ENCODE data around the gene DSCAM.

DNA sequence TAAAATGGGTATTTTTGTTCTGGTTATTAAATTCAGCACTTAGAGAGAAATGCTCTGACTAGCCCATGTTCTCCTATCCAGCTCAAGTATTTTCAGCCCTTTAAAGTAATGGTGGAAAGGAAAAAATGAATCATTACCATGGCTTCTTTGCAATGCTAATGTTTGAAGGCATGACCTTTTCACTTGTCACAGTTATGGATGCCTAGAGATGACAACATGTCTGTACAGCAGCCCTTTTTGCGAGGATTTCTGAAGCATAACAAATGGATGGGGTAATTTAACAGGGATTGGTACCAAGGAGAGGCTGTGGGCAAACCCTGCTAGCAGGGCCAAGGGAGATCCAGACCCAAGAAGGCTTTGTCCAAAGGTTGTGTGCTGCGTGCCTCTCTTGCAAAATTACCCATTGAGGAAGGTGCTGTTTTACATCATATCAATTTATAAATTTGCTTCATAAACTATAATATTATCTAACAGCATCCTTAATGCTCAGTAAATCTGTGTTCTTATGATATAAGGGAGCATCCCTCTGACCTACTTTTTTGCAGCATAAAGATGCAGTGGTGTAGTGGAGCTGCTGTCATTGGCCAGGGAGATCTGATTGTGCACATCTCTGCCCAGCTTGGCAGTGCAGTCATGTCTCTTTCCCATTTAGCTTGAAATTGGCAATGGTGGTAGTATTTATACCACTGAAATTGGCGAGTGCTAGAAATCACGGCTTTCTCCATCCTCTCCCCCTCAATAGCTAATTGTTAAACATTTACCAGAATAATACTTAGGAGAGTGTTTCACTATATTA, 652.6 kb downstream of the DSCAM start:
- TF ChIP-seq, protein P1, sequence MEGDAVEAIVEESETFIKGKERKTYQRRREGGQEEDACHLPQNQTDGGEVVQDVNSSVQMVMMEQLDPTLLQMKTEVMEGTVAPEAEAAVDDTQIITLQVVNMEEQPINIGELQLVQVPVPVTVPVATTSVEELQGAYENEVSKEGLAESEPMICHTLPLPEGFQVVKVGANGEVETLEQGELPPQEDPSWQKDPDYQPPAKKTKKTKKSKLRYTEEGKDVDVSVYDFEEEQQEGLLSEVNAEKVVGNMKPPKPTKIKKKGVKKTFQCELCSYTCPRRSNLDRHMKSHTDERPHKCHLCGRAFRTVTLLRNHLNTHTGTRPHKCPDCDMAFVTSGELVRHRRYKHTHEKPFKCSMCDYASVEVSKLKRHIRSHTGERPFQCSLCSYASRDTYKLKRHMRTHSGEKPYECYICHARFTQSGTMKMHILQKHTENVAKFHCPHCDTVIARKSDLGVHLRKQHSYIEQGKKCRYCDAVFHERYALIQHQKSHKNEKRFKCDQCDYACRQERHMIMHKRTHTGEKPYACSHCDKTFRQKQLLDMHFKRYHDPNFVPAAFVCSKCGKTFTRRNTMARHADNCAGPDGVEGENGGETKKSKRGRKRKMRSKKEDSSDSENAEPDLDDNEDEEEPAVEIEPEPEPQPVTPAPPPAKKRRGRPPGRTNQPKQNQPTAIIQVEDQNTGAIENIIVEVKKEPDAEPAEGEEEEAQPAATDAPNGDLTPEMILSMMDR (IDR thresholded peaks at IDR 0.05), result no peak
- TF ChIP-seq EZH2 (IDR thresholded peaks at IDR 0.05), result no peak
